HL-60 (cell line): ENCODE data around the gene SKI.
A peak's percentile ranks its signal among the peaks of the same experiment; 100 is the strongest.

Experiments used
- DNase-seq, 2 experiments: peaks; one replicate each; pipeline ENCODE4 v3.0.0-alpha.2; 2010 to 2020; ENCODE audit warnings: low read depth in 1 of 2, low spot score in 1 of 2
- H3K27ac ChIP-seq: fragments of 250-450 bp; sonication (Bioruptor Pico); replicated peaks from 2 replicates; pipeline ENCODE4 v1.5.1; 2020; ENCODE audit warnings: mild to moderate bottlenecking, moderate library complexity
- H3K27me3 ChIP-seq: fragments of 250-450 bp; sonication (Bioruptor Pico); 2 replicates; pipeline ENCODE4 v1.5.1; 2021; ENCODE audit warnings: mild to moderate bottlenecking, moderate library complexity; ENCODE audit not compliant: insufficient read depth, poor library complexity, severe bottlenecking
- H3K4me3 ChIP-seq: replicated peaks from 2 replicates; pipeline ENCODE4 v1.5.1; 2011; ENCODE audit warnings: mild to moderate bottlenecking, control low read depth, low read length; ENCODE audit not compliant: insufficient read depth
- GABPA ChIP-seq: IDR thresholded peaks from 2 replicates; pipeline ENCODE4 v1.6.1; 2012; ENCODE audit warnings: low read depth
- POLR2AphosphoS5 ChIP-seq: IDR thresholded peaks from 2 replicates; pipeline ENCODE4 v1.6.1; 2012; ENCODE audit warnings: low read depth
- REST ChIP-seq: IDR thresholded peaks from 2 replicates; pipeline ENCODE4 v1.6.1; 2012; ENCODE audit warnings: low read depth; ENCODE audit not compliant: insufficient replicate concordance
- SPI1 ChIP-seq: IDR thresholded peaks from 2 replicates; pipeline ENCODE4 v1.6.1; 2012; ENCODE audit warnings: low read depth, mild to moderate bottlenecking, borderline replicate concordance
- TF ChIP-seq, protein P1 (sequence below): IDR thresholded peaks from one replicate; pipeline ENCODE4 v1.5.1; 2011; ENCODE audit warnings: low read length, control low read depth, inconsistent platforms; ENCODE audit not compliant: insufficient read depth

The SKI gene

DNA sequence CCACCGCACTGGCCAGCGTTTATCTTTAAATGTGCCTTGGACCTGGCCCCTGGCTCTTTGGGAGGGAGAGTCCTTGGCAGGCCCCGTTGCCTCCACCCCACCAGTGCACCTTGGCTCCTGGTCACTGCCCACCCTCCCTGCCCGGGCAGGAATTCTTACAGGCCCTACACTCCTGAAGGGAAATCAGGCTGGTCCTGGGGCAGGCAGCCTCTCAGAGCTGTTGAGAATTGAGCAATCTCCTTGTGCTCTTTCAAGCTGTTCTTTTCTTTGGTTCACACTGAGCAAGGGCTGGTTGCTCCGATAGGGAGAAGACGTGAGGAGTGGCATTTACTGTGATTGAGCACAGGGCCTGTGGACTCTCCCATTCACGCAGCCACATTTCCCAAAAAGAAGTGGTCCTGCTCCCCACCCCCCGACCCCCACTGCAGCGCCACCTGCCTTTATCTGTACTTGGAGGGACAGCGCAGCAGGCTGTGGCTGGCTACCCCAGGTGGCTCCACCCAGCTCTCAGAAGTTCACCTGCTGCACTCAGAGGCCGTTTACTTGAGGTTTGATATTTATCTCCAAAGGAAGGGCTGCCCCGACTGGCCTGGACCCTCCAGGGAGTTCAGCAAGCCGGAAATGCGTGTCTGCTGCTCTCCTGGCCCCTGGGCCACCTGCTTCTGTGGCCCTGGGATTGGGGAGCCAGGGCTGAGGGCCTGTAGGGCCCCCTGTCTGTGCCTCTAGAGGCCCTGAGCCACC lies 47.8 kb downstream of the SKI start:
- Histone ChIP-seq H3K4me3 (no peak overlapping the region), H3K27me3 (no peaks in the 10 kb centered on the region), H3K27ac (no peak overlapping the region)
- TF ChIP-seq GABPA (no peak), POLR2AphosphoS5 (no peak), REST (no peak), SPI1 (no peak)
- TF ChIP-seq, protein P1, sequence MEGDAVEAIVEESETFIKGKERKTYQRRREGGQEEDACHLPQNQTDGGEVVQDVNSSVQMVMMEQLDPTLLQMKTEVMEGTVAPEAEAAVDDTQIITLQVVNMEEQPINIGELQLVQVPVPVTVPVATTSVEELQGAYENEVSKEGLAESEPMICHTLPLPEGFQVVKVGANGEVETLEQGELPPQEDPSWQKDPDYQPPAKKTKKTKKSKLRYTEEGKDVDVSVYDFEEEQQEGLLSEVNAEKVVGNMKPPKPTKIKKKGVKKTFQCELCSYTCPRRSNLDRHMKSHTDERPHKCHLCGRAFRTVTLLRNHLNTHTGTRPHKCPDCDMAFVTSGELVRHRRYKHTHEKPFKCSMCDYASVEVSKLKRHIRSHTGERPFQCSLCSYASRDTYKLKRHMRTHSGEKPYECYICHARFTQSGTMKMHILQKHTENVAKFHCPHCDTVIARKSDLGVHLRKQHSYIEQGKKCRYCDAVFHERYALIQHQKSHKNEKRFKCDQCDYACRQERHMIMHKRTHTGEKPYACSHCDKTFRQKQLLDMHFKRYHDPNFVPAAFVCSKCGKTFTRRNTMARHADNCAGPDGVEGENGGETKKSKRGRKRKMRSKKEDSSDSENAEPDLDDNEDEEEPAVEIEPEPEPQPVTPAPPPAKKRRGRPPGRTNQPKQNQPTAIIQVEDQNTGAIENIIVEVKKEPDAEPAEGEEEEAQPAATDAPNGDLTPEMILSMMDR = no peak
- peak in 1 of 2 experiments; percentile 18 for DNase-seq

GRCh38 chr1:2276803-2277580 lies 48.9 kb downstream of the SKI start:
- no peak for TF ChIP-seq POLR2AphosphoS5
- no peak for TF ChIP-seq REST
- TF ChIP-seq, protein P1 = no peak
- TF ChIP-seq SPI1 = no peak
- no peak for TF ChIP-seq GABPA
- Histone ChIP-seq H3K4me3 (no peak overlapping the region), H3K27me3 (no peaks in the 10 kb centered on the region), H3K27ac (no peak overlapping the region)
- DNase-seq = no peak

- no peak for TF ChIP-seq SPI1
- Histone ChIP-seq H3K27ac (no peak overlapping the region), H3K4me3 (no peak overlapping the region), H3K27me3 (no peaks in the 10 kb centered on the region)
- no peak for DNase-seq
These were observed 49.8 kb downstream of the SKI start for GRCh38 chr1:2277741-2278488.

DNA sequence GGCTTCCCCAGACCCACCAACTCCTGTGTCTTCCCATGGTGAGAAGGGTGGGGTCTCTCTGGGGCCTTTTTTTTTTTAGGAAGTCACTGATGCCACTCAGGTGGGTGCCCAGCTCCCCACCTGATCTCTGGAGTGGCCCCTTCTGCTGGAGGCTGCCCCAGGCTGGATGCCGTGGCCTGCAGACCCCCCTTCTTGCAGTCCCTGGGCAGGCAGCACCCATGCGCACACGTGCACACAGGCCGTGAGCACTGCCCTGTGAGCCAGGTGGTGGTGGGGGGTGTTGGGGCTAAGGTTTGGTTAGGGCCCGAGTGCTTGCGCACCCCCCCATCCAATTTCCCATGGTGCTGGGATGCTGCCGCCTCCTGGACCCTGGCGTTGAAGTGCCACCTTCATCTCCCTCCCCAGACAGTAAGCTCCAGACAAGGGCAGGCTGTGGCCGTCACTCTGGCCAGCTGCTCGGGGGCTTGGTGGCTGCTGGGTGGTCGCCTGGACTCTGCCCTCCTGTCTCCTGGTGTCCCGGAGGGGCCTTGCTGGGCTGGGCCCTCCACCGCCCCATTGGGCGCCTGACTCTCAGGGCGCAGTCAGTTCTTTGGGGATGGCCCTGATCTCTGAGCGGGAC lies 50.6 kb downstream of the SKI start:
- no peaks in the 10 kb centered on the region for H3K27me3 ChIP-seq
- no peak for DNase-seq
- H3K27ac ChIP-seq = no peak overlapping the region
- H3K4me3 ChIP-seq = no peak overlapping the region
- no peak for TF ChIP-seq GABPA
- no peak for TF ChIP-seq REST
- no peak for TF ChIP-seq POLR2AphosphoS5
- TF ChIP-seq, protein P1 = no peak
